AG09309 (cell line): ENCODE measurements around the gene STK36.

Experiments
- DNase-seq: peaks from one replicate; pipeline ENCODE4 v3.0.0-alpha.2; 2010; ENCODE audit warnings: low read depth
- H3K4me3 ChIP-seq: 2 replicates; pipeline ENCODE4 v1.5.1; 2011; ENCODE audit warnings: mild to moderate bottlenecking, low read depth, low read length, moderate library complexity; ENCODE audit not compliant: control insufficient read depth
- TF ChIP-seq, protein P1 (sequence below): IDR thresholded peaks from 2 replicates; pipeline ENCODE4 v1.5.1; 2011; ENCODE audit warnings: mild to moderate bottlenecking, low read depth, low read length, inconsistent platforms; ENCODE audit not compliant: insufficient read depth, control insufficient read depth; ENCODE audit errors: missing control alignments

Gene STK36

DNA sequence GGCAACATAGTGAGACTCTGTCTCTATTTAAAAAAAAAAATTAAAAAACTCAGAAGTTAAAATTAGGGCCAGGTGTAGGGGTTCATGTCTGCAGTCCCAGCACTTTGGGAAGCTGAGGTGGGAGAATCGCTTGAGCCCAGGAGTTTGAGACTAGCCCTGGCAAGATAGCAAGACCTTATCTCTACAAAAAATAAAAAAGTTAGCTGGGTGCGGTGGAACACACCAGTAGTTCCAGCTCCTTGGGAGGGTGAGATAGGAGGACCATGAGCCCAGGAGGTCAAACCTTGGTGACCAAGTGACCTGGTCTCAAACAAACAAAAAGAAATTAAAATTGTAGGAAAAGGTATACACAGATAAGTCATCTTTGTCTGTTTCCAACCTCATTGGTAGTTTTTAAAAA lies 50.0 kb downstream of the STK36 start:
- DNase-seq, result no peak
- H3K4me3 ChIP-seq, result no peak overlapping the region
- TF ChIP-seq, protein P1, sequence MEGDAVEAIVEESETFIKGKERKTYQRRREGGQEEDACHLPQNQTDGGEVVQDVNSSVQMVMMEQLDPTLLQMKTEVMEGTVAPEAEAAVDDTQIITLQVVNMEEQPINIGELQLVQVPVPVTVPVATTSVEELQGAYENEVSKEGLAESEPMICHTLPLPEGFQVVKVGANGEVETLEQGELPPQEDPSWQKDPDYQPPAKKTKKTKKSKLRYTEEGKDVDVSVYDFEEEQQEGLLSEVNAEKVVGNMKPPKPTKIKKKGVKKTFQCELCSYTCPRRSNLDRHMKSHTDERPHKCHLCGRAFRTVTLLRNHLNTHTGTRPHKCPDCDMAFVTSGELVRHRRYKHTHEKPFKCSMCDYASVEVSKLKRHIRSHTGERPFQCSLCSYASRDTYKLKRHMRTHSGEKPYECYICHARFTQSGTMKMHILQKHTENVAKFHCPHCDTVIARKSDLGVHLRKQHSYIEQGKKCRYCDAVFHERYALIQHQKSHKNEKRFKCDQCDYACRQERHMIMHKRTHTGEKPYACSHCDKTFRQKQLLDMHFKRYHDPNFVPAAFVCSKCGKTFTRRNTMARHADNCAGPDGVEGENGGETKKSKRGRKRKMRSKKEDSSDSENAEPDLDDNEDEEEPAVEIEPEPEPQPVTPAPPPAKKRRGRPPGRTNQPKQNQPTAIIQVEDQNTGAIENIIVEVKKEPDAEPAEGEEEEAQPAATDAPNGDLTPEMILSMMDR, result no peak

DNA sequence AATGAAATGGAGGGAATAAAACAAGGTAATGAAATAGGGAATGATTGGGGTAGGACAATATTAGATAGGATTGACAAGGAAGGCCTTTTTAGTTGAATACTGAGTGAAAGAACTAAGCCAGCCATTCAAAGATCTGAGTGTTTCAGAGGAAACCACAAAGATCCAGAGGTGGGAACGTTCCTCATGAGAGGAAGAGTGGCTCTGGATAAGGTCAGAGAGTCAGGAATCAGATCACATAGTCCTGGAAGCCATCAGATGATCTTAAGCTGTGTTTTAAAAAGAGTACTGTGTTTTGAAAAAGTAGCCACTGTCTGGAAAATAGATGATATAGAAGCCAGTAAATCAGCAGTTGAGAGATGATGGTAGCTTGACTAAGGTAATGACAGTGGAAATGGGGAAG lies 50.5 kb downstream of the STK36 start:
- DNase-seq, result no peak
- no peak overlapping the region for H3K4me3 ChIP-seq
- TF ChIP-seq, protein P1, result no peak

DNA sequence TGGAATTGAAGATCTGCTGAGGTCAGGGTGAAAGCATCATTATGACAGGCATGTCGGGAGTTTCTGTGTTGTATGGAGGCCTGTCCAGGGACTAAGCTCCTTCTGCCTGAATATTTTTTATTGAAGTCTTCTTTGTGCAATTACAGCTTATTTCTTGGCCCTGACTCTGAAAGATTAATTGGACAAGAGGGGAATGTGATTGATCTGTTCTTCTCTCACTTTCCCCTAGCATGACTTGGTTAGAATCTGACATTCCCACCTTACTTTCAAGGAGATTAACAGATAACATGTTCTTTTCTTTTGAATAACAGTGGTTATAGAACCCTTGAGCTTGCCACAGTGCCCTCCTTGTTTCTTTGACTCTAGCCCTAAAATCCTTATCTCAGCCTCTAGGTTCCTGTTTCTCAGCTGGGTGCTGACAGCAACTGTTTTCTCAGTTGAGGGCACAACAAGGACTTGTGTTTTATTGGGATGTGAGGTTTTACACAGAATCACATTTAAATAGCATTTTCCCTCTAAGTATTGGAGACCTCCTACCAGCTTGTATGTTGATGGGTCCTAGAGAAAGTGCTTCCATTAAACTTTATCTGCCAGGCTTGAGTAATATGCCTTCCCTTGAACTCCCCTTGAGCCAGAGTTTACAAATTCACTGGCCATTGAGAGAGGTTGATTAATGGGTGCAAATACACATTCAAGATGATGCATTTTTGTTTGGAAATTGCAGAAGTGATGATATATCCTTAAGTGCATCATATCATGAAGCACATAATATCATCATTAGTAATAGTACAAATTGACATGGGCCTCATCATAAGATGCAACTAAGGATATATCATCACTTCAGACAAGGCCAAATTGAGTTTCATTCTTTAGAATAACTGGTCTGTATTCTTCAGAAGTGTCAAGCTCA lies 51.2 kb downstream of the STK36 start:
- no peak for DNase-seq
- TF ChIP-seq, protein P1, result no peak
- no peak overlapping the region for H3K4me3 ChIP-seq

DNA sequence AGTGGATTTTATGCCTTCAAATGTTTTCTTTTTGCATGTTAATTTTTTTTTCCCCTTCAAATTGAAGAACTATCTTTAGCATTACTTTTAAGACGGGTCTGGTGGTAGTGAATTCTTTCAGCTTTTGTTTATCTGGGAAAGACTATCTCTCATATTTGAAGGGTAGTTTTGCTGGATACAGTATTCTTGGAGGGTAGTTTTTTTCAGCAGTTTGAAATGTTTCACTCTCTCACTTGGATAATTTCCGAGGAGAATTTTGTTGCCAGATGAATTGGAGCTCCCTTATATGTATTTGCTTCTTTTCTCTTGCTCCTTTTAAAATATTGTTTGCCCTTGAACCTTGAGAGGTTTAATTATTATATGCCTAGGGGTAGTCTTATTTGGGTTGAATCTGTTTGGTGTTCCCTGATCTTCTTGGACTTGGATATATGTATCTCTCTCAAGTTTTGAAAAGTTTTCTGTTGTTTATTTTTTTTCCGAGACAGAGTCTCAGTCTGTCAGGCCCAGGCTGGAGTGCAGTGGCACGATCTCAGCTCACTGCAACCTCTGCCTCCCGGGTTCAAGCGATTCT lies 54.2 kb downstream of the STK36 start:
- DNase-seq, result no peak
- TF ChIP-seq, protein P1, result no peak

DNA sequence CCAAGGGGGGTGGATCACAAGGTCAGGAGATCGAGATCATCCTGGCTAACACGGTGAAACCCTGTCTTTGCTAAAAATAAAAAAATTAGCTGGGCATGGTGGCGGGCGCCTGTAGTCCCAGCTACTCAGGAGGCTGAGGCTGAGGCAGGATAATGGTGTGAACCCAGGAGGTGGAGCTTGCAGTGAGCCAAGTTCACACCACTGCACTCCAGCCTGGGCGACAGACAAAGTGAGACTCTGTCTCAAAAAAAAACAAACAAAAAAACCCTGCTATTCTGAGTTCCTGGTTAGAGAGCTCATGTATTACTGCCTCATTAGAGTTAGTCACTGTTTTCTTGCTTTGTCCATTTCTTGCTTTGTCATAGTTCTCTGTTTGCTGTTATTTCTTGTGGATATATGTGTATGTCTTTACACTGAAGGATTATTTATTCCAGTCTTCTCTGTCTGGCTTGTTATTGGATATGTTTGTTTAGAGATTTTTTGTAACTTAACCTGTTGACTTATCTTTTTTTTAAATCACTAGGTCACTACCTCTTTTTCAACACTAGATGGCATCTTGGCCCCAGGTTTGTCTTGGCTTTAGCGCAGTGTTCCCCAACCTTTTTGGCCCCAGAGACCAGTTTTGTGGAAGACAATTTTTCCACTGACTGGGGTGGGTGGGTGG lies 55.7 kb downstream of the STK36 start:
- H3K4me3 ChIP-seq, result no peak overlapping the region
- DNase-seq, result no peak
- TF ChIP-seq, protein P1, result peak; percentile 45

More for the DNA sequence above, 54.2 kb downstream of the STK36 start:
- H3K4me3 ChIP-seq, result no peak overlapping the region

DNA sequence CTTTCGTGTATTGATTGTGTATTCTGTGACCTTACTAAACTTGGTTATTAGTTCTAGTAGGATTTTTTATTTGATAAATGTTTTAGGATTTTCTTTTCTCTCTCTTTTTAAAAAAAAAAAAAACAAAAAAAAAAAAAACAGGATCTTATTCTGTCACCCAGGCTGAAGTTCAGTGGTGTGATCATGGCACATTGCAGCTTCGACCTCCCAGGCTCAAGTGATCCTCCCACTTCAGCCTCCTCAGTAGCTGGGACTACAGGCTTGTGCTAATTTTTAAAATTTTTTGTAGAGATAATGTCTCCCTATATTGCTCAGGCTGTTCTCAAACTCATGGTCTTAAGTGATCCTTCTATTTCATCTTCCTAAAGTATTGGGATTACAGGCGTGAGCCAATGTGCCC lies 57.8 kb downstream of the STK36 start:
- H3K4me3 ChIP-seq, result no peak overlapping the region
- TF ChIP-seq, protein P1, result no peak
- no peak for DNase-seq
